HEK293 (cell line): Measurements from ENCODE around the gene THSD7A.

Experiments used
- CTCF ChIA-PET: fragments of 350-600 bp; formaldehyde crosslinking; extraction: SDS; loops from one replicate; lab custom pipeline; 2021; ENCODE audit warnings: antibody characterized with exemption; lab: Yijun Ruan, JAX
- POLR2A ChIA-PET: fragments of 300-600 bp; formaldehyde crosslinking; extraction: SDS; loops from one replicate; lab custom pipeline; 2020; ENCODE audit warnings: antibody characterized with exemption, inconsistent platforms; lab: Yijun Ruan, JAX
- H3K27ac ChIP-seq: fragments of 200-500 bp; sonication (Bioruptor generic); 2 replicates; pipeline ENCODE4 v1.5.1; 2014; ENCODE audit warnings: low read depth, low read length, control low read depth, inconsistent platforms; ENCODE audit errors: extremely low read depth
- H3K36me3 ChIP-seq, 2 experiments: fragments of 200-500 bp in 1 of 2; sonication (Bioruptor generic) in 1 of 2; 1 replicate in 1 of 2; 2 replicates in 1 of 2; pipeline ENCODE4 v1.5.1; 2014 to 2017; ENCODE audit warnings: inconsistent platforms in 2 of 2, low read length in 2 of 2; ENCODE audit not compliant: control insufficient read depth in 2 of 2, insufficient read depth in 1 of 2
- H3K4me1 ChIP-seq: fragments of 200-500 bp; sonication (Bioruptor generic); 2 replicates; pipeline ENCODE4 v1.5.1; 2014; ENCODE audit warnings: mild to moderate bottlenecking, low read length, inconsistent platforms; ENCODE audit not compliant: control insufficient read depth, insufficient read depth
- H3K4me3 ChIP-seq: 2 replicates; pipeline ENCODE4 v1.5.1; 2011; ENCODE audit warnings: low read depth, mild to moderate bottlenecking, control low read depth, low read length, moderate library complexity
- H3K9me3 ChIP-seq: fragments of 200-500 bp; sonication (Bioruptor generic); 2 replicates; pipeline ENCODE4 v1.5.1; 2014; ENCODE audit warnings: low read depth, low read length, inconsistent platforms; ENCODE audit not compliant: control insufficient read depth, insufficient read depth
- GFI1B ChIP-seq: fragments of 450-650 bp; formaldehyde crosslinking; IDR thresholded peaks from 2 replicates; pipeline ENCODE4 v1.5.1; 2016; ENCODE audit warnings: missing biosample characterization, missing genetic modification characterization
- GLI4 ChIP-seq: fragments of 450-650 bp; formaldehyde crosslinking; IDR thresholded peaks from 2 replicates; pipeline ENCODE4 v1.5.1; 2016; ENCODE audit warnings: missing biosample characterization, missing genetic modification characterization
- HOXA7 ChIP-seq: sonication (generic); formaldehyde crosslinking; IDR thresholded peaks from 2 replicates; pipeline ENCODE4 v1.8.1; 2022; ENCODE audit warnings: missing genetic modification reagents, borderline replicate concordance
- HOXD13 ChIP-seq: sonication (generic); formaldehyde crosslinking; IDR thresholded peaks from 2 replicates; pipeline ENCODE4 v1.8.0; 2022; ENCODE audit warnings: missing genetic modification reagents, borderline replicate concordance
- IKZF3 ChIP-seq: fragments of 450-650 bp; IDR thresholded peaks from 2 replicates; pipeline ENCODE4 v1.5.0; 2018; ENCODE audit warnings: missing biosample characterization, mild to moderate bottlenecking, missing genetic modification characterization, moderate library complexity
- PRDM10 ChIP-seq: fragments of 450-650 bp; formaldehyde crosslinking; IDR thresholded peaks from 2 replicates; pipeline ENCODE4 v1.5.1; 2016; ENCODE audit warnings: missing biosample characterization, missing genetic modification characterization
- SCRT2 ChIP-seq: fragments of 450-650 bp; formaldehyde crosslinking; IDR thresholded peaks from 2 replicates; pipeline ENCODE4 v1.5.1; 2016; ENCODE audit warnings: missing biosample characterization, missing genetic modification characterization
- SETDB1 ChIP-seq: IDR thresholded peaks from one replicate; pipeline ENCODE4 v1.6.1; 2017; ENCODE audit warnings: mild to moderate bottlenecking, low read length, moderate library complexity, mixed read lengths; ENCODE audit not compliant: insufficient read length
- YY1 ChIP-seq: fragments of 450-650 bp; formaldehyde crosslinking; IDR thresholded peaks from 2 replicates; pipeline ENCODE4 v1.5.1; 2018; ENCODE audit warnings: missing biosample characterization, missing genetic modification characterization
- ZNF155 ChIP-seq: fragments of 450-650 bp; formaldehyde crosslinking; IDR thresholded peaks from 2 replicates; pipeline ENCODE4 v1.5.1; 2016; ENCODE audit warnings: missing biosample characterization, missing genetic modification characterization
- ZNF23 ChIP-seq: fragments of 450-650 bp; formaldehyde crosslinking; IDR thresholded peaks from 2 replicates; pipeline ENCODE4 v1.5.1; 2016; ENCODE audit warnings: missing biosample characterization, missing genetic modification characterization, borderline replicate concordance
- ZNF274 ChIP-seq, 2 experiments: fragments of 200-500 bp in 1 of 2; fragments of 450-650 bp in 1 of 2; sonication (Bioruptor generic) in 1 of 2; formaldehyde crosslinking in 1 of 2; IDR thresholded peaks; 2 replicates each; pipeline versions ENCODE4 v1.5.1 to v1.6.1; 2014 to 2016; ENCODE audit warnings: borderline replicate concordance in 1 of 2, inconsistent platforms in 1 of 2, low read length in 1 of 2, missing biosample characterization in 1 of 2, missing genetic modification characterization in 1 of 2
- ZNF362 ChIP-seq: fragments of 450-650 bp; formaldehyde crosslinking; IDR thresholded peaks from 2 replicates; pipeline ENCODE4 v1.5.1; 2016; ENCODE audit warnings: missing biosample characterization, missing genetic modification characterization
- ZNF513 ChIP-seq: fragments of 450-650 bp; IDR thresholded peaks from 2 replicates; pipeline ENCODE4 v1.5.1; 2018; ENCODE audit warnings: missing biosample characterization, missing genetic modification characterization
- ZNF580 ChIP-seq: fragments of 450-650 bp; formaldehyde crosslinking; IDR thresholded peaks from 2 replicates; pipeline ENCODE4 v1.5.1; 2016; ENCODE audit warnings: missing biosample characterization, missing genetic modification characterization
- ZNF610 ChIP-seq: fragments of 450-650 bp; formaldehyde crosslinking; IDR thresholded peaks from 2 replicates; pipeline ENCODE4 v1.5.1; 2016; ENCODE audit warnings: missing biosample characterization, missing genetic modification characterization, borderline replicate concordance
- ZSCAN30 ChIP-seq: fragments of 450-650 bp; IDR thresholded peaks from 2 replicates; pipeline ENCODE4 v1.5.1; 2018; ENCODE audit warnings: missing biosample characterization, mild to moderate bottlenecking, missing genetic modification characterization, moderate library complexity

The THSD7A gene

GRCh38 chr7:11746591-11746990 lies 85.4 kb downstream of the THSD7A start (continued):
- no peak for TF ChIP-seq ZNF155 (tag by site-specific recombination)
- no peak for TF ChIP-seq PRDM10 (tag by site-specific recombination)

GRCh38 chr7:11743548-11743947 lies 88.5 kb downstream of the THSD7A start:
- no peak for TF ChIP-seq ZNF274 (IDR thresholded peaks at IDR 0.05; ENCODE audit: low read length)
- TF ChIP-seq ZNF274 (tag by site-specific recombination; IDR thresholded peaks at IDR 0.05; ENCODE audit: borderline replicate concordance): no peak
- no peak for TF ChIP-seq ZNF155 (tag by site-specific recombination)
- TF ChIP-seq ZNF580 (tag by site-specific recombination): no peak
- TF ChIP-seq IKZF3 (tag by site-specific recombination): no peak
- no peak for TF ChIP-seq ZNF362 (tag by site-specific recombination)
- no peak for TF ChIP-seq ZNF23 (tag by site-specific recombination)
- TF ChIP-seq HOXA7 (CRISPR knock-in tag): no peak
- TF ChIP-seq SETDB1: no peak
- TF ChIP-seq YY1 (tag by site-specific recombination): no peak
- TF ChIP-seq ZSCAN30: no peak
- no peak for TF ChIP-seq HOXD13 (CRISPR knock-in tag)
- no peak for TF ChIP-seq SCRT2 (tag by site-specific recombination)
- Histone ChIP-seq H3K9me3 (no peaks in the 10 kb centered on the region; the same call in 1 of the 2 replicates), H3K27ac (no peak overlapping the region), H3K36me3 (no peaks in the 10 kb centered on the region), H3K4me3 (no peak overlapping the region), H3K4me1 (peaks cover 10% of the 10 kb centered on the region)
- ChIA-PET CTCF (no interaction called here), POLR2A (no interaction called here)

- ChIA-PET CTCF (no interaction called here), POLR2A (no interaction called here)
- no peaks in the 10 kb centered on the region for H3K36me3 ChIP-seq
- peaks cover 10% of the 10 kb centered on the region for H3K4me1 ChIP-seq
- no peak overlapping the region for H3K27ac ChIP-seq
- H3K9me3 ChIP-seq: no peaks in the 10 kb centered on the region; the same call in 1 of the 2 replicates
- TF ChIP-seq ZNF610 (tag by site-specific recombination) (no peak), GLI4 (no peak), ZNF513 (tag by site-specific recombination) (no peak), GFI1B (tag by site-specific recombination) (no peak)
- H3K4me3 ChIP-seq: no peak overlapping the region
Observed at GRCh38 chr7:11743016-11743415, 89.0 kb downstream of the THSD7A start.
